Spleen (tissue), 3 donors: ENCODE data around the gene DNAJB9.

Source experiments
- POLR2A ChIP-seq, 3 donors: fragments of 450-650 bp; IDR thresholded peaks; one replicate each; pipeline ENCODE4 v1.5.1; 2017; ENCODE audit warnings: antibody characterized with exemption in 3 of 3, mild to moderate bottlenecking in 1 of 3
- POLR2AphosphoS5 ChIP-seq, 3 donors: sonication (generic); formaldehyde crosslinking; IDR thresholded peaks; one replicate each; pipeline ENCODE4 v1.5.1; 2017; ENCODE audit warnings: antibody characterized with exemption in 3 of 3

- TF ChIP-seq POLR2A (IDR thresholded peaks at IDR 0.05), result no peak
- no peak for TF ChIP-seq POLR2AphosphoS5 (IDR thresholded peaks at IDR 0.05)
Measured at GRCh38 chr7:108559253-108559652, 10.4 kb upstream of the DNAJB9 start.
